Measurements from ENCODE around the gene C15orf62.
A peak's percentile ranks its signal among the peaks of the same experiment; 100 is the strongest.

Gene C15orf62

GRCh38 chr15:40755812-40756208, 14.0 kb upstream of the C15orf62 start:
- DNase-seq (ENCODE audit: low read depth in 2 of 2) = no peak

GRCh38 chr15:40756938-40757337, 12.8 kb upstream of the C15orf62 start:
- no peak for DNase-seq (ENCODE audit: low read depth in 2 of 2)

- DNase-seq (ENCODE audit: low read depth in 2 of 2) = no peak
These were observed 9.8 kb upstream of the C15orf62 start for GRCh38 chr15:40759961-40760360.

- DNase-seq (ENCODE audit: low read depth in 2 of 2) = no peak
These were observed 6.6 kb upstream of the C15orf62 start for GRCh38 chr15:40762919-40763800.

GRCh38 chr15:40763801-40764628, 5.8 kb upstream of the C15orf62 start, which contains the start of gene GCHFR:
GCHFR (plus strand) TSS chr15:40764068; CDS start chr15:40764181, 113 bp downstream.
- DNase-seq (ENCODE audit: low read depth in 2 of 2) = peak; percentile 38 to 63

- no peak for DNase-seq (ENCODE audit: low read depth in 2 of 2)
These were observed 5.1 kb upstream of the C15orf62 start for GRCh38 chr15:40764629-40765103.

- DNase-seq (ENCODE audit: low read depth in 2 of 2) = no peak
These were observed 3.5 kb upstream of the C15orf62 start for GRCh38 chr15:40766194-40766815.

- DNase-seq (ENCODE audit: low read depth in 2 of 2) = no peak
These were observed 2.6 kb upstream of the C15orf62 start for GRCh38 chr15:40766906-40767837.

GRCh38 chr15:40767838-40768500, 1.8 kb upstream of the C15orf62 start:
- no peak for DNase-seq (ENCODE audit: low read depth in 2 of 2)

GRCh38 chr15:40768521-40769273, 1.1 kb upstream of the C15orf62 start:
- no peak for DNase-seq (ENCODE audit: low read depth in 2 of 2)

- no peak for DNase-seq (ENCODE audit: low read depth in 2 of 2)
These were observed 454 bp downstream of the C15orf62 start for GRCh38 chr15:40770147-40770721.

- DNase-seq (ENCODE audit: low read depth in 2 of 2) = no peak
These were observed 1.5 kb downstream of the C15orf62 start for GRCh38 chr15:40771242-40771641.

- DNase-seq (ENCODE audit: low read depth in 2 of 2) = no peak
These were observed 2.2 kb downstream of the C15orf62 start for GRCh38 chr15:40772014-40772413.

GRCh38 chr15:40773496-40773895, 3.7 kb downstream of the C15orf62 start:
- DNase-seq (ENCODE audit: low read depth in 2 of 2) = no peak

GRCh38 chr15:40773902-40774301, 4.1 kb downstream of the C15orf62 start:
- no peak for DNase-seq (ENCODE audit: low read depth in 2 of 2)

- no peak for DNase-seq (ENCODE audit: low read depth in 2 of 2)
These were observed 5.2 kb downstream of the C15orf62 start for GRCh38 chr15:40775007-40775406.

GRCh38 chr15:40775740-40776536, 6.2 kb downstream of the C15orf62 start:
- no peak for DNase-seq (ENCODE audit: low read depth in 2 of 2)

- no peak for DNase-seq (ENCODE audit: low read depth in 2 of 2)
These were observed 6.9 kb downstream of the C15orf62 start for GRCh38 chr15:40776537-40777141.

All from stimulated activated CD4-positive, alpha-beta T cell treated with anti-CD3 and anti-CD28 coated beads, Interleukin-1b, Interleukin-23, amount 100 ng/mL, for 4 hours (primary cell).